DMS53 (cell line): ENCODE measurements around the gene PIP5K1B.
A peak's percentile ranks its signal among the peaks of the same experiment; 100 is the strongest.

Source experiments
- DNase-seq: peaks from one replicate; lab custom pipeline; 2025; lab: John Stamatoyannopoulos, UW

The PIP5K1B gene

GRCh38 chr9:68953771-68954170, 248.7 kb downstream of the PIP5K1B start:
- no peak for DNase-seq

GRCh38 chr9:68955330-68955729, 250.3 kb downstream of the PIP5K1B start:
- DNase-seq, result no peak

- DNase-seq, result no peak
Observed at GRCh38 chr9:68957479-68957878, 252.4 kb downstream of the PIP5K1B start.

GRCh38 chr9:68961587-68961986, 256.5 kb downstream of the PIP5K1B start:
- no peak for DNase-seq

GRCh38 chr9:68963416-68963815, 258.4 kb downstream of the PIP5K1B start:
- DNase-seq, result no peak

- peak; percentile 9 for DNase-seq
Observed at GRCh38 chr9:68964102-68964541, 259.1 kb downstream of the PIP5K1B start.

- DNase-seq, result no peak
Observed at GRCh38 chr9:68964765-68965164, 259.7 kb downstream of the PIP5K1B start.

GRCh38 chr9:68966496-68966944, 261.5 kb downstream of the PIP5K1B start:
- no peak for DNase-seq

GRCh38 chr9:68967800-68968199, 262.8 kb downstream of the PIP5K1B start:
- no peak for DNase-seq

GRCh38 chr9:68969538-68969937, 264.5 kb downstream of the PIP5K1B start:
- peak; percentile 48 for DNase-seq

- peak; percentile 7 for DNase-seq
Observed at GRCh38 chr9:68970151-68970550, 265.1 kb downstream of the PIP5K1B start.

GRCh38 chr9:68973619-68974018, 268.6 kb downstream of the PIP5K1B start:
- no peak for DNase-seq

- no peak for DNase-seq
Observed at GRCh38 chr9:68974431-68974830, 269.4 kb downstream of the PIP5K1B start.

GRCh38 chr9:68974901-68975300, 269.9 kb downstream of the PIP5K1B start:
- no peak for DNase-seq

- no peak for DNase-seq
Observed at GRCh38 chr9:68975365-68976043, 270.5 kb downstream of the PIP5K1B start.

GRCh38 chr9:68978066-68978465, 273.0 kb downstream of the PIP5K1B start:
- no peak for DNase-seq

GRCh38 chr9:68978501-68978900, 273.5 kb downstream of the PIP5K1B start:
- DNase-seq, result no peak

GRCh38 chr9:68979538-68980314, 274.7 kb downstream of the PIP5K1B start:
- no peak for DNase-seq

- DNase-seq, result no peak
Observed at GRCh38 chr9:68980341-68980914, 275.4 kb downstream of the PIP5K1B start.

- DNase-seq, result no peak
Observed at GRCh38 chr9:68981789-68982188, 276.7 kb downstream of the PIP5K1B start.

GRCh38 chr9:68983008-68983411, 278.0 kb downstream of the PIP5K1B start:
- no peak for DNase-seq

GRCh38 chr9:68983522-68984424, 278.7 kb downstream of the PIP5K1B start:
- DNase-seq, result no peak
